GM12878 (cell line): ENCODE data around the gene UBL4A. TPM values are rescaled to one million over a fixed set of nuclear protein-coding genes. Genes with fewer than 3 reads are reported as not detected.

ENCODE experiments used
- ATAC-seq: fragments of 200-7000 bp; cut with Tn5 transposase; 3 replicates; pipeline ENCODE4 v1.9.1; 2020; ENCODE audit warnings: mild to moderate bottlenecking, moderate library complexity
- BruUV-seq: library from RNA; stranded (reverse); fragments of 400-500 nt; replicated peaks from 2 replicates; lab custom pipeline; 2021; lab: Mats Ljungman, UMichigan
- CTCF ChIA-PET: fragments of 300-600 bp; sonication (Branson Sonifier 250); formaldehyde crosslinking; extraction: SDS; loops from one replicate; lab custom pipeline; 2021; ENCODE audit warnings: inconsistent platforms; lab: Yijun Ruan, JAX
- POLR2A ChIA-PET: fragments of 350-600 bp; formaldehyde crosslinking; extraction: SDS; loops from one replicate; lab custom pipeline; 2021; ENCODE audit warnings: inconsistent platforms; lab: Charles Lee
- RAD21 ChIA-PET: fragments of 300-600 bp; sonication (Branson Sonifier 250); formaldehyde crosslinking; loops from one replicate; lab custom pipeline; 2023; ENCODE audit warnings: antibody characterized with exemption; ENCODE audit not compliant: unreplicated experiment; lab: Charles Lee
- SMC1A ChIA-PET: fragments of 300-600 bp; sonication (Branson Sonifier 250); formaldehyde crosslinking; loops from one replicate; lab custom pipeline; 2023; ENCODE audit not compliant: unreplicated experiment, uncharacterized antibody; lab: Charles Lee
- DNase-seq: peaks from one replicate; pipeline ENCODE4 v3.0.0-alpha.2; 2011; ENCODE audit warnings: low read depth, low spot score
- FAIRE-seq: peaks from 3 replicates; lab custom pipeline; 2011; peaks lifted over from hg19 to GRCh38; lab: Jason Lieb, UNC
- H2AFZ ChIP-seq: 2 replicates; pipeline ENCODE4 v1.6.0; 2011; ENCODE audit warnings: low read depth, low read length, control low read depth; ENCODE audit not compliant: control insufficient read depth
- H3K27ac ChIP-seq: 2 replicates; pipeline ENCODE4 v1.5.1; 2011; ENCODE audit warnings: control low read depth; ENCODE audit not compliant: control insufficient read depth, insufficient read depth
- H3K27me3 ChIP-seq, 2 experiments: replicated peaks in 1 of 2; 2 replicates each; pipeline versions ENCODE4 v1.6.0 to v1.6.1; 2011; ENCODE audit warnings: low read length in 1 of 2; ENCODE audit not compliant: control insufficient read depth in 2 of 2, insufficient read depth in 2 of 2
- H3K36me3 ChIP-seq, 2 experiments: 2 replicates each; pipeline ENCODE4 v1.5.1; 2011; ENCODE audit warnings: low read length in 1 of 2; ENCODE audit not compliant: control insufficient read depth in 2 of 2, insufficient read depth in 2 of 2
- H3K4me1 ChIP-seq: 2 replicates; pipeline ENCODE4 v1.6.1; 2011; ENCODE audit warnings: mild to moderate bottlenecking, low read length, moderate library complexity, mixed read lengths; ENCODE audit not compliant: control insufficient read depth, insufficient read depth
- H3K4me2 ChIP-seq: 2 replicates; pipeline ENCODE4 v1.6.0; 2011; ENCODE audit warnings: control low read depth; ENCODE audit not compliant: control insufficient read depth, insufficient read depth
- H3K4me3 ChIP-seq: fragments of 200-600 bp; sonication (generic); 2 replicates; pipeline ENCODE4 v1.5.1; 2016
- H3K79me2 ChIP-seq: 2 replicates; pipeline ENCODE4 v1.6.0; 2011; ENCODE audit warnings: low read length; ENCODE audit not compliant: control insufficient read depth, insufficient read depth
- H3K9ac ChIP-seq: 2 replicates; pipeline ENCODE4 v1.8.0; 2011; ENCODE audit warnings: low read length, control low read depth, mixed read lengths; ENCODE audit not compliant: control insufficient read depth, insufficient read depth
- H3K9me3 ChIP-seq: replicated peaks from 3 replicates; pipeline ENCODE4 v1.5.1; 2011; ENCODE audit warnings: mild to moderate bottlenecking, low read length; ENCODE audit not compliant: control insufficient read depth, insufficient read depth
- H4K20me1 ChIP-seq: 2 replicates; pipeline ENCODE4 v1.6.0; 2011; ENCODE audit not compliant: control insufficient read depth, insufficient read depth
- BACH1 ChIP-seq: fragments of 450-650 bp; IDR thresholded peaks from 2 replicates; pipeline ENCODE4 v1.6.1; 2017; ENCODE audit warnings: mild to moderate bottlenecking, borderline replicate concordance
- BMI1 ChIP-seq: fragments of 450-650 bp; IDR thresholded peaks from 2 replicates; pipeline ENCODE4 v1.6.1; 2016; ENCODE audit warnings: mild to moderate bottlenecking, moderate library complexity, borderline replicate concordance
- CHD4 ChIP-seq: fragments of 200-600 bp; sonication (generic); IDR thresholded peaks from 2 replicates; pipeline ENCODE4 v1.6.1; 2016; ENCODE audit warnings: mild to moderate bottlenecking
- POLR2A ChIP-seq: IDR thresholded peaks from 2 replicates; pipeline ENCODE4 v1.6.1; 2011; ENCODE audit warnings: low read depth, mild to moderate bottlenecking, low read length
- SMC3 ChIP-seq: IDR thresholded peaks from 2 replicates; pipeline ENCODE4 v1.6.1; 2011; ENCODE audit warnings: low read length, improper control_type of control experiment, borderline replicate concordance
- SUZ12 ChIP-seq: fragments of 200-600 bp; sonication (generic); IDR thresholded peaks from one replicate; pipeline ENCODE4 v1.6.1; 2018; ENCODE audit warnings: antibody characterized with exemption, mild to moderate bottlenecking; ENCODE audit not compliant: unreplicated experiment
- WRNIP1 ChIP-seq: IDR thresholded peaks from 2 replicates; pipeline ENCODE4 v1.6.1; 2011; ENCODE audit warnings: low read depth, low read length, improper control_type of control experiment, borderline replicate concordance
- YBX1 ChIP-seq: fragments of 450-650 bp; IDR thresholded peaks from 2 replicates; pipeline ENCODE4 v1.6.1; 2016; ENCODE audit warnings: antibody characterized with exemption
- WGBS: methylation state at CpG from one replicate; pipeline ENCODE4 v1.1.6; 2016; ENCODE audit warnings: low lambda C conversion rate; ENCODE audit not compliant: insufficient replicate concordance, insufficient coverage; ENCODE audit errors: missing lambda C conversion rate; 5-methylcytosine and 5-hydroxymethylcytosine counted together
- in situ Hi-C: fragments of 300-500 bp; cut with MboI; formaldehyde crosslinking; loops from 9 replicates; pipeline ENCODE4 v1.14.3; 2018; ENCODE audit warnings: mixed read lengths
- intact Hi-C: fragments of 100-400 bp; cut with micrococcal nuclease; formaldehyde crosslinking; loops from one replicate; pipeline ENCODE4 v1.14.2; 2022; ENCODE audit not compliant: unreplicated experiment
- polyA plus RNA-seq, 11 experiments: library from polyadenylated mRNA; depleted of rRNA in 4 of 11; unstranded in 6 of 11; stranded (reverse) in 5 of 11; fragments of >200 nt; fragmentation: Nextera tagmentation in 4 of 11; fragmentation: Illumina TruSeq in 1 of 11; extraction: Ambion mirVana in 4 of 11; extraction: Trizol in 1 of 11; gene quantifications; 1 replicate in 1 of 11; 2 replicates in 10 of 11; pipeline versions ENCODE4 v1.2.1 to v1.2.3, GENCODE V29; 2011 to 2016; ENCODE audit warnings: inconsistent platforms in 2 of 11, missing spikeins in 2 of 11, low read depth in 1 of 11
- total RNA-seq, 4 experiments: library from RNA; depleted of rRNA in 3 of 4; stranded (reverse); fragments of >200 nt in 3 of 4; fragmentation: Illumina TruSeq in 1 of 4; extraction: Trizol in 1 of 4; gene quantifications; 2 replicates each; pipeline versions ENCODE4 v1.2.1 to v1.2.3, GENCODE V29; 2013 to 2021

UBL4A gene
- total and polyA plus RNA-seq, 10 of the 15 experiments (the other 5 are each of a cell fraction or from before 2014, with no cell fraction given): 4.2 to 49.9 (median 34.0) TPM

GRCh38 chrX:154507673-154508383 lies 21.4 kb upstream of the UBL4A start:
- TF ChIP-seq YBX1 (no peak), SMC3 (no peak), SUZ12 (no peak), BMI1 (no peak), POLR2A (no peak), BACH1 (no peak), CHD4 (no peak), WRNIP1 (no peak)
- FAIRE-seq: no peak
- CTCF ChIA-PET: no interaction called here

More at GRCh38 chrX:154507673-154508383, 21.4 kb upstream of the UBL4A start:
- in situ Hi-C loops: no loop called here
- H3K27me3 ChIP-seq: no peaks in the 10 kb centered on the region
- no TSS peak for BruUV-seq
- H3K36me3 ChIP-seq: no peaks in the 10 kb centered on the region
- DNase-seq (no peak), ATAC-seq (no peak)
- H4K20me1 ChIP-seq: no peaks in the 10 kb centered on the region
- intact Hi-C loops: no loop called here
- ChIA-PET POLR2A (interaction anchor here (0.6 kb wide), 1 partner anchor 12 kb away, joined by 3 read pairs; no protein-coding TSS in a partner anchor), SMC1A (no interaction called here), RAD21 (no interaction called here)
- no peaks in the 10 kb centered on the region for H3K79me2 ChIP-seq
- no peak overlapping the region for H3K4me3 ChIP-seq
- no peak overlapping the region for H3K27ac ChIP-seq
- WGBS: 73% methylated on average over 21 of the region's 24 CpGs
- H3K4me2 ChIP-seq: no peak overlapping the region
- H3K4me1 ChIP-seq: no peaks in the 10 kb centered on the region
- no peak overlapping the region for H3K9ac ChIP-seq
- no peak overlapping the region for H2AFZ ChIP-seq
- H3K9me3 ChIP-seq: no peaks in the 10 kb centered on the region; the same call in 2 of the 3 replicates
